ENCODE measurements around the gene SERPINB1. TPM values are rescaled to one million over a fixed set of nuclear protein-coding genes. Genes with fewer than 3 reads are reported as not detected.

The SERPINB1 gene
- total RNA-seq, 1 experiment from 2014 or later: 18.4 TPM

DNA sequence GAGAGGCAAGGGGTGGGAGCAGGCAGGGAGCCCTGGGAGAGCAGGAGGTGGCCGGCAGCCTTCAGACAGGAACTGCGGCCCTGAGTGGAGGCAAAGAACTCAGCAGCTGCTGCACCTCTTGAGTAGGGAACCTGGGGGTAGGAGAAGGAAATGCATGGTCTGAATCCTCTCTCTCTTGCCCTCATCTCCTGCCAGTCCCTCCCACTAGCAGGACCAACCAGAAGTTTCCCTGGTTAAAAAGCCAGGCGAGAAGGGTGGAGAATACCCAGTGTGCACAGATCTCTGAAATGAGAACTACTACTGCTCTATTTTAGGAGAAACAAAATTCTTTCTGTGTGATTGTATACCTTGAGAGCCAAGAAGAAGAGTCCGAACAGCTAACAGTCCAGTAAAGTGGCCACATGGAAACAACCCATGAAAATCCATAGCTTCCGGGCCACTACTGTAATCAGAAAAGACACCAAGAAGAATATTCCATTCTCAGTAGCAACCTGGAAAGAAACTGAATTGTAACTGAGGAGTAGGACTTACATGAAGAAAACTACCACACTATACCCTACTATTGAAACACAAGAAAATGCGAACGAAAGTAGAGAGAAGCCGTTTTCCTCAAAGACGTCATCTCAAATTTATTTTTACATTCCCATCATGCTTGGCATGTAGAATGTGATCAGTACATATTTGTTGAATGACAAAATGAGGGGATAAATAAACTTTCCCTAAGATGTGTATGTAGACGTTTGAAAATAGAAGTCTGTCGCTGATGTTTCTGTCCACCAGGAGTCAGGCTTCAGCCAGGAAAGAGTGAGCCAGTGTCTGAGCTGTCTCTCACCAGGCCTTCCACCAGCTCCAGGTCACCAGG, 50.8 kb downstream of the SERPINB1 start:
- Histone ChIP-seq H3K18ac (ENCODE audit: insufficient read length, low read depth, low read length) (no peak overlapping the region), H3K79me1 (ENCODE audit: insufficient read depth, low read depth, low read length, poor library complexity, severe bottlenecking) (no peaks in the 10 kb centered on the region), H3K56ac (ENCODE audit: insufficient read length, low read depth, low read length) (no peak overlapping the region), H3K9me3 (ENCODE audit: control insufficient read depth, low read depth, low read length) (no peaks in the 10 kb centered on the region), H4K20me1 (ENCODE audit: control insufficient read depth, insufficient read depth, insufficient read length) (no peaks in the 10 kb centered on the region), H3K4ac (ENCODE audit: low read depth, low read length) (no peak overlapping the region), H3T11ph (ENCODE audit: low read length) (no peak overlapping the region), H2BK15ac (ENCODE audit: low read depth, low read length) (no peak overlapping the region), H2BK120ac (ENCODE audit: low read depth, low read length, poor library complexity, severe bottlenecking) (no peak overlapping the region), H3K79me2 (ENCODE audit: insufficient read depth, low read length) (no peaks in the 10 kb centered on the region), H2AK5ac (ENCODE audit: insufficient read length, low read length) (no peak overlapping the region), H2BK12ac (ENCODE audit: insufficient read length, low read depth, low read length) (no peak overlapping the region), H2BK5ac (ENCODE audit: insufficient read length, low read length) (no peak overlapping the region), H4K91ac (ENCODE audit: insufficient read length, low read depth, low read length) (no peak overlapping the region), H4K5ac (ENCODE audit: insufficient read length, low read depth, low read length) (no peak overlapping the region), H3K9ac (ENCODE audit: extremely low read depth, insufficient read length, low read length) (no peak overlapping the region), H2BK20ac (ENCODE audit: low read depth, low read length, poor library complexity, severe bottlenecking) (no peak overlapping the region), H3K23me2 (ENCODE audit: insufficient read length, low read depth, low read length, poor library complexity, severe bottlenecking) (no peaks in the 10 kb centered on the region), H3K23ac (ENCODE audit: insufficient read length, low read depth, low read length) (no peak overlapping the region), H3K14ac (ENCODE audit: insufficient read depth, low read length) (no peak overlapping the region), H3K27ac (ENCODE audit: insufficient read length, low read depth, low read length) (no peak overlapping the region), H3K4me1 (ENCODE audit: insufficient read depth, low read length) (no peaks in the 10 kb centered on the region), H3K27me3 (ENCODE audit: insufficient read depth, low read length) (no peaks in the 10 kb centered on the region), H2AFZ (ENCODE audit: low read length) (no peak overlapping the region), H3K4me2 (ENCODE audit: insufficient read depth, insufficient read length, low read length) (no peak overlapping the region), H4K8ac (replicated peaks; ENCODE audit: insufficient read length, low read depth, low read length) (no peak overlapping the region)
- TF ChIP-seq CTCF (conservative IDR thresholded peaks at IDR 0.05): peak; percentile 86
- no peak overlapping the region for H3K4me3 Mint-ChIP-seq
- peak; percentile 79 for DNase-seq
- peaks cover 12 to 18% of the 10 kb centered on the region in 2 experiments for H3K4me1 Mint-ChIP-seq
- no peaks in the 10 kb centered on the region for H3K27me3 Mint-ChIP-seq (ENCODE audit: low read depth)
- H3K27ac Mint-ChIP-seq: peak overlapping the region; percentile 42 to 96 (median 86); a peak in 6 of 7 replicates
- no CpG with 5 or more reads among the region's 11 CpGs for WGBS (ENCODE audit: extremely low coverage, insufficient read length, low lambda C conversion rate)
- H3K9me3 Mint-ChIP-seq: no peaks in the 10 kb centered on the region; a peak in 1 of 5 replicates
- H3K36me3 Mint-ChIP-seq (ENCODE audit: insufficient read depth in 1 of 3, low read depth in 3 of 3): peaks cover 15 to 23% (median 20%) of the 10 kb centered on the region in 3 experiments; a peak in 6 of 7 replicates
